ENCODE measurements around the gene ERGIC1. TPM values are rescaled to one million over a fixed set of nuclear protein-coding genes. Genes with fewer than 3 reads are reported as not detected.

Gene ERGIC1
- total and polyA plus RNA-seq, 2 of the 8 experiments (the other 6 are each of a cell fraction or from before 2014, with no cell fraction given) = 95.3 to 106 TPM

DNA sequence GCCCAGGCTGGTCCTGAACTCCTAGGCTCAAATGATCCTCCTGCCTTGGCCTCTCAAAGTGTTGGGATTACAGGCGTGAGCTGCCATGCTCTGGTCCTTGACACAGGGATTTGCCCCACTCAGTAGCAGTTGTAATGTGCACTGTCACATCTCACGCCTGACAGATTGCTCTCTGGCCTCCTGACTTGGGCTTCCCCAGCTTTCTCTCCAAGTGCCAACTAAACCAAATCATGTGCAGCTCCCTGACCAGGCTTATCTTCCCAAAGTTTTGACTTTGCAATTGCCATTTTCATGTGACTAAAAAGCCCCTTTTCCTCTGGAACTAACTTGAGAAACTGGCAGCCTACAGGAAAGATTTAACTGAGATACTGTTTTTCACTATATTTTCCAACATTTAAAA is 135.9 kb downstream of the ERGIC1 start:
- no peaks in the 10 kb centered on the region for H3K23me2 ChIP-seq (ENCODE audit: low read depth, low read length)
- no peak overlapping the region for H2BK120ac ChIP-seq (replicated peaks; ENCODE audit: low read depth, low read length)
- H3K79me2 ChIP-seq (ENCODE audit: control insufficient read depth in 1 of 2, insufficient read depth in 2 of 2, low read length in 2 of 2) = no peaks in the 10 kb centered on the region
- no peak overlapping the region for H2AFZ ChIP-seq (ENCODE audit: low read length)
- no peak overlapping the region for H4K5ac ChIP-seq (ENCODE audit: insufficient read length, low read depth, low read length)
- peaks cover 0 to 1% of the 10 kb centered on the region in 2 experiments for H4K20me1 ChIP-seq (replicated peaks in 1 of 2; ENCODE audit: control insufficient read depth in 1 of 2, insufficient read depth in 2 of 2, low read length in 2 of 2)
- peaks cover 0 to 7% (median 4%) of the 10 kb centered on the region in 4 experiments; a peak in 3 of 8 replicates for H3K36me3 ChIP-seq (ENCODE audit: control insufficient read depth in 2 of 4, insufficient read depth in 4 of 4, low read length in 3 of 4)
- TF ChIP-seq YY1 (IDR thresholded peaks at IDR 0.05; ENCODE audit: low read depth, low read length) (no peak), CBX8 (IDR thresholded peaks at IDR 0.05; ENCODE audit: borderline replicate concordance, low read depth, low read length) (no peak), SP2 (IDR thresholded peaks at IDR 0.05; ENCODE audit: low read length) (no peak)
- CTCF ChIA-PET (ENCODE audit: partially characterized antibody) = interaction anchor here (0.7 to 6.3 kb wide), 2 partner anchors 9 kb away, joined by 3 to 33 read pairs; no protein-coding TSS in a partner anchor
- H3K4me2 ChIP-seq (ENCODE audit: insufficient read depth in 1 of 2, low read depth in 2 of 2, low read length in 2 of 2) = no peak overlapping the region
- H3K4ac ChIP-seq (replicated peaks; ENCODE audit: insufficient read length, low read depth, low read length) = no peak overlapping the region
- H2BK5ac ChIP-seq (ENCODE audit: low read depth, low read length) = no peak overlapping the region
- no peaks in the 10 kb centered on the region for H3K27me3 ChIP-seq (replicated peaks in 1 of 4; ENCODE audit: control insufficient read depth in 3 of 4, extremely low read depth in 1 of 4, insufficient read depth in 3 of 4, low read length in 3 of 4)
- no peak overlapping the region for H4K91ac ChIP-seq (replicated peaks; ENCODE audit: insufficient read length, low read length)
- POLR2A ChIA-PET (ENCODE audit: partially characterized antibody) = no interaction called here
- H3K56ac ChIP-seq (replicated peaks; ENCODE audit: insufficient read length, low read depth, low read length) = no peak overlapping the region
- H3K14ac ChIP-seq (ENCODE audit: insufficient read length) = no peak overlapping the region
- no peak overlapping the region for H2BK15ac ChIP-seq (ENCODE audit: low read length)
- H3K9ac ChIP-seq (replicated peaks in 1 of 4; ENCODE audit: extremely low read depth in 1 of 4, low read depth in 3 of 4, low read length in 3 of 4) = no peak overlapping the region
- no peak overlapping the region for H4K8ac ChIP-seq (ENCODE audit: extremely low read depth, insufficient read depth, low read length)
- FAIRE-seq (no peak), DNase-seq (ENCODE audit: low read depth in 1 of 2, low spot score in 2 of 2) (no peak)
- no peak overlapping the region for H3K23ac ChIP-seq (ENCODE audit: insufficient read length)
- no peak overlapping the region for H3K18ac ChIP-seq (ENCODE audit: extremely low read depth, low read length)
- H3K79me1 ChIP-seq (ENCODE audit: low read depth, low read length) = no peaks in the 10 kb centered on the region
- no peak overlapping the region for H3K27ac ChIP-seq (ENCODE audit: low read depth, low read length)
- H3K4me3 ChIP-seq (ENCODE audit: extremely low read depth in 1 of 4, insufficient read depth in 2 of 4, low read depth in 3 of 4, low read length in 4 of 4) = no peak overlapping the region
- no peaks in the 10 kb centered on the region for H3K9me3 ChIP-seq (ENCODE audit: insufficient read depth in 2 of 2, low read depth in 1 of 2, low read length in 1 of 2)
- 88% methylated on average over 2 of the region's 2 CpGs; no CpG with 5 or more reads in 1 of the 2 experiments for WGBS, 2 experiments (ENCODE audit: extremely low coverage in 1 of 2, insufficient coverage in 1 of 2, insufficient read length in 1 of 2, insufficient replicate concordance in 2 of 2, low coverage in 1 of 2, low lambda C conversion rate in 2 of 2, missing lambda C conversion rate in 1 of 2)
- no peak overlapping the region for H2BK12ac ChIP-seq (ENCODE audit: low read depth, low read length)
- no peak overlapping the region for H2AK5ac ChIP-seq (ENCODE audit: low read depth, low read length)
- H2BK20ac ChIP-seq (ENCODE audit: low read length) = no peak overlapping the region
- H3K4me1 ChIP-seq (replicated peaks in 1 of 4; ENCODE audit: control insufficient read depth in 3 of 4, insufficient read depth in 4 of 4, low read length in 3 of 4) = no peaks in the 10 kb centered on the region
